ENCODE results near the gene LRPAP1. TPM values are rescaled to one million over a fixed set of nuclear protein-coding genes. Genes with fewer than 3 reads are reported as not detected.

The LRPAP1 gene
- total and polyA plus RNA-seq, 2 experiments from 2014 or later, result 63.0 to 82.5 TPM

GRCh38 chr4:3515646-3516045 lies 16.6 kb downstream of the LRPAP1 start:
- peaks cover 10% of the 10 kb centered on the region; the same call in 1 of the 2 replicates for H3K36me3 ChIP-seq (ENCODE audit: insufficient read depth)
- Mint-ChIP-seq H3K27me3 (ENCODE audit: insufficient read depth, low read depth, poor library complexity) (peaks cover 7% of the 10 kb centered on the region), H3K27ac (peak overlapping the region; percentile 27; the same call in 1 of the 2 replicates), H3K4me1 (peaks cover 6% of the 10 kb centered on the region; the same call in 2 of the 3 replicates), H3K9me3 (0 out of 3 replicates have a peak, but pooled peaks cover 3% of the 10 kb centered on the region), H3K4me3 (no peak overlapping the region), H3K36me3 (ENCODE audit: low read depth) (peaks cover 74% of the 10 kb centered on the region)
- H3K4me2 ChIP-seq, result no peak overlapping the region
- H3K27ac ChIP-seq (ENCODE audit: low read depth), result no peak overlapping the region
- no peaks in the 10 kb centered on the region for H3K4me1 ChIP-seq (ENCODE audit: insufficient read depth)
- no peaks in the 10 kb centered on the region for H3K27me3 ChIP-seq (ENCODE audit: insufficient read depth)
- no peak for DNase-seq (ENCODE audit: low spot score)
- 0 out of 2 replicates have a peak, but pooled peaks cover under 1% of the 10 kb centered on the region for H3F3A ChIP-seq (replicated peaks; ENCODE audit: low read depth)
- TF ChIP-seq ZNF114 (CRISPR knock-in tag; IDR thresholded peaks at IDR 0.05), result no peak
- TF ChIP-seq NANOG (IDR thresholded peaks at IDR 0.05; ENCODE audit: borderline replicate concordance), result no peak
- TF ChIP-seq CREB1 (CRISPR knock-in tag; IDR thresholded peaks at IDR 0.05; ENCODE audit: low read depth), result no peak
- no peak for TF ChIP-seq REST (IDR thresholded peaks at IDR 0.05; ENCODE audit: unreplicated experiment)
- TF ChIP-seq ZNF462 (CRISPR knock-in tag; IDR thresholded peaks at IDR 0.05), result no peak
- no peak for TF ChIP-seq CTCF (conservative IDR thresholded peaks at IDR 0.05; ENCODE audit: low read depth in 2 of 2)
- TF ChIP-seq STAT1 (IDR thresholded peaks at IDR 0.05; ENCODE audit: unreplicated experiment), result no peak
- no peak for TF ChIP-seq ETS1 (IDR thresholded peaks at IDR 0.05)
- H3K4me3 ChIP-seq, result no peak overlapping the region
- peaks cover 11% of the 10 kb centered on the region; the same call in 1 of the 2 replicates for H4K20me1 ChIP-seq (replicated peaks; ENCODE audit: insufficient read depth)
- no peaks in the 10 kb centered on the region for H3K79me2 ChIP-seq (replicated peaks; ENCODE audit: insufficient read depth)
- no peak overlapping the region for H2AFZ ChIP-seq
- no peaks in the 10 kb centered on the region for H3K9me2 ChIP-seq (ENCODE audit: insufficient read depth)
- ATAC-seq, result peak; percentile 31
